Epithelial cell of esophagus (primary cell): ENCODE results near the gene ZNF445.

Experiments
- DNase-seq: peaks from one replicate; pipeline ENCODE4 v3.0.0; 2010; ENCODE audit warnings: low read depth
- H3K4me3 ChIP-seq: 2 replicates; pipeline ENCODE4 v1.5.1; 2011; ENCODE audit warnings: mild to moderate bottlenecking, low read length, control low read depth
- TF ChIP-seq, protein P1 (sequence below): IDR thresholded peaks from 2 replicates; pipeline ENCODE4 v1.5.1; 2011; ENCODE audit warnings: low read depth, mild to moderate bottlenecking, low read length, control low read depth, inconsistent platforms; ENCODE audit not compliant: insufficient read depth; ENCODE audit errors: missing control alignments

Gene ZNF445

GRCh38 chr3:44477312-44478030 is at the start of gene ZNF445:
ZNF445 (minus strand) TSS chr3:44477670; CDS start chr3:44455549, 22,121 bp downstream.
- DNase-seq: peak; percentile 81
- TF ChIP-seq, protein P1, sequence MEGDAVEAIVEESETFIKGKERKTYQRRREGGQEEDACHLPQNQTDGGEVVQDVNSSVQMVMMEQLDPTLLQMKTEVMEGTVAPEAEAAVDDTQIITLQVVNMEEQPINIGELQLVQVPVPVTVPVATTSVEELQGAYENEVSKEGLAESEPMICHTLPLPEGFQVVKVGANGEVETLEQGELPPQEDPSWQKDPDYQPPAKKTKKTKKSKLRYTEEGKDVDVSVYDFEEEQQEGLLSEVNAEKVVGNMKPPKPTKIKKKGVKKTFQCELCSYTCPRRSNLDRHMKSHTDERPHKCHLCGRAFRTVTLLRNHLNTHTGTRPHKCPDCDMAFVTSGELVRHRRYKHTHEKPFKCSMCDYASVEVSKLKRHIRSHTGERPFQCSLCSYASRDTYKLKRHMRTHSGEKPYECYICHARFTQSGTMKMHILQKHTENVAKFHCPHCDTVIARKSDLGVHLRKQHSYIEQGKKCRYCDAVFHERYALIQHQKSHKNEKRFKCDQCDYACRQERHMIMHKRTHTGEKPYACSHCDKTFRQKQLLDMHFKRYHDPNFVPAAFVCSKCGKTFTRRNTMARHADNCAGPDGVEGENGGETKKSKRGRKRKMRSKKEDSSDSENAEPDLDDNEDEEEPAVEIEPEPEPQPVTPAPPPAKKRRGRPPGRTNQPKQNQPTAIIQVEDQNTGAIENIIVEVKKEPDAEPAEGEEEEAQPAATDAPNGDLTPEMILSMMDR: no peak
- peak within 1 kb of the TSS; percentile 82 for H3K4me3 ChIP-seq

DNA sequence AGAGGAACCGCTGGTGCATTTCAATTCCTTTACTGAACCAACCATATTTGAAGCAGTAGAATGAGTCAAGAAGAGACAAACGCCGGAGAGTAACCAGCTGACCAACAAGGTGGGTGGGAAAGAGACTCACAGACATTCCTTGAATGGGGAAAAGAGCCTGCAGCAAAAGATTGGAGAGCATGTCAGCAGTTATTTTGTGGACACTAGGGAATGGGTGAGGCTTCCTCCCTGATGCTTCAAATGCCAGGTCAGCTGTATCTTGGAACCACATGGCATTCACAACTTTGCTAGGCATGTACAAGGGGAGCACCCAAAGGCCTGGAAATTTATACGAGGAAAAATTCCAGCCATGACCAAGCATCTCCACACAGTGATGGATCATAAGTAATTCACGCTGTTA is 47.6 kb upstream of the ZNF445 start:
- TF ChIP-seq, protein P1: no peak
- no peak overlapping the region for H3K4me3 ChIP-seq
- DNase-seq: no peak

- DNase-seq: no peak
- no peak overlapping the region for H3K4me3 ChIP-seq
- TF ChIP-seq, protein P1: no peak
These were observed 45.0 kb upstream of the ZNF445 start for GRCh38 chr3:44522494-44522933.

DNA sequence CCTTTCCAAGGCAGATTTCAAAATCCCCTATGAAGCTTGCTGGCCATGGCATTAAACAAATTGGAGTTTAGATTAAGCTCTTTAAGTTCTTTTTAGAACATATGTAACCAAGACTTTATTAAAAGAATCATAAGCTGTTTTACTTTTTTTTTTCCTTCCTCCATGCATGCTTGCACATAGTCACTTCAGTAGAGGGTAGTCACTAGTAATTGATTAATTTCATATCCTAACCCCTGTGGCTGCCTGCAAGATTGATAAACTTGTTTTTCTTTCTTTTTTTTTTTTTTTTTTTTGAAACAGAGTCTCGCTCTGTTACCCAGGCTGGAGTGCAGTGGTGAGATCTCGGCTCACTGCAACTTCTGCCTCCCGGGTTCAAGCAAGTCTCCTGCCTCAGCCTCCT is 44.3 kb upstream of the ZNF445 start:
- no peak for DNase-seq
- TF ChIP-seq, protein P1: no peak
- H3K4me3 ChIP-seq: no peak overlapping the region

DNA sequence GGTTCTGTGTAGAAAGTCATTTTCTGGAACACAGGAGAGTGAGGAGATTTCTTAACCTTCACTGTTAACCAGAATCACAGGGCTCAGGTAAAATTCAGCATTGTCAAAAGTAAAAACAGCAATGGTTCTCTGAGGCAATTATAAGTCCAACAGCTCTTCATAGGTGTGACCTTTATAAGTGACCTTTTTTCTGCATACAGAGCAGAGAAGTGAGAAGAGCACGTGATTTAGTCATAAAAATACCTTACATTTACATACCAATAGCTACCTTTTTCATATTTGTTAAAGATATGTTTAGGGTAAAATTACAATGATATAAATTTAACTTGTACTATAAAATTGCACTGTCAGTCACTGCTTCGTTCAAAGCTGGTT is 41.3 kb upstream of the ZNF445 start:
- no peak for DNase-seq
- TF ChIP-seq, protein P1: no peak

GRCh38 chr3:44516230-44516629 is 38.8 kb upstream of the ZNF445 start:
- TF ChIP-seq, protein P1: no peak
- no peak overlapping the region for H3K4me3 ChIP-seq
- DNase-seq: no peak

More for the DNA sequence above, 41.3 kb upstream of the ZNF445 start:
- no peak overlapping the region for H3K4me3 ChIP-seq

DNA sequence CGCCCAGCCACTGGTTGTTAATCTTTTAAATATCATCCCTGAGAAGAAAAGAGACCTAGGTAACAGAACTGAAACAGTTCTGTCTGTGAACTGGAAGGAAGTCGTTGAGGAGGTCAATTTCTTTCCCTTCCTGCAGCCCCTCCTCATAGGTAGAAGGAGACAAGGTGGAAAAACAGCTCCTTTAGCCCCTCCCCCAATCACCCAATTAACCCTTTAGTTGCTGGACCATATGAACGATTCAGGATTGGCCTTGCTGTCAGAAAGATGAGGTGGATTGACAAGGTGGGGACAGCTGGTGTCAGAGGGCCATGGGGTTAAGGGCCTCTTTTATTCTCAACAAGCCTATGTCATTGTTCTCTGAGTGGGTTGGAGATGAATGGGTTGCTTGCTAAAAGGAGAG is 36.0 kb upstream of the ZNF445 start:
- TF ChIP-seq, protein P1: no peak
- no peak overlapping the region for H3K4me3 ChIP-seq
- DNase-seq: no peak
